H54 (cell line): ENCODE data around the gene WDFY4.

Source experiments
- DNase-seq: peaks from one replicate; pipeline ENCODE4 v3.0.0; 2011; ENCODE audit warnings: low spot score, mixed read lengths; ENCODE audit not compliant: insufficient read length
- FAIRE-seq: peaks from 3 replicates; lab custom pipeline; 2011; peaks lifted over from hg19 to GRCh38; lab: Jason Lieb, UNC
- POLR2A ChIP-seq: IDR thresholded peaks from 2 replicates; pipeline ENCODE4 v1.6.1; 2011; ENCODE audit warnings: low read depth, mild to moderate bottlenecking, low read length

Gene WDFY4

DNA sequence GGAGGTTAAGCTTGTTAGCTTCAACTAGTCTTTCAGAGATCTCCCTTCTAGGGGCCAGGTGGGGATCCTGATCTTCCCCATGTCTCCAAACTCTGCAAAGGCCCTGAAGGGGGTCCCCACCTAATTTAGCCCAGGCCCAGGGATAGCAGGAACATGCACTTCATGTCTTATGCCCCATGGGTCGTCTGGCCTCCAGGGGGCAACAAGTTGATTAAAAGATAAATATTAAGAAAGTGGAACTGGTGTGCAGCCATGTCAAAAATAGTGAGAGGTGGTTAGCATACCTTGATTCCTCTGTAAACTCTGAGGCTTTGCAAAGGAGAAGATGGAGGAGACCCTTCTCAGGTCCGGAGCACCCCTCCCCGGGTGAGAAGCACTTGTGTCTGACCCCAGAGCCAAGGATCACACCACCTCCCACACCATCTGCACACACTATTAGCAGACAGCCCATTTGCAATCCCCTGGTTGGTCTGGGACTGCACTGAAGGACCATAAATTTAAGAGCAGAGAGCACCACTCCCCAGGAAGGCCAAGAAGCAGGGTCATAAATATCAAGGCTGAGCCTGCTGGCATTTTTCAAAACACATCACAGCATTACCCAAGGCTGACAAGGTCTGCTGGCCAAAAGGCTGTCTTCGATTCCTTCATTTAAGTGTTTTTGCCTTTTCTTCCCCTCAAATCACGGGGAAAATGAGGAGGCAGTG, 299.1 kb downstream of the WDFY4 start:
- FAIRE-seq (no peak), DNase-seq (no peak)
- TF ChIP-seq POLR2A, result no peak

GRCh38 chr10:48985621-48986158, 301.0 kb downstream of the WDFY4 start:
- no peak for DNase-seq
- no peak for FAIRE-seq
- no peak for TF ChIP-seq POLR2A

- no peak for DNase-seq
- FAIRE-seq, result no peak
- TF ChIP-seq POLR2A, result no peak
Observed at GRCh38 chr10:48990226-48990625, 305.6 kb downstream of the WDFY4 start.

- TF ChIP-seq POLR2A, result no peak
- no peak for FAIRE-seq
Observed at GRCh38 chr10:48993627-48994026, 309.0 kb downstream of the WDFY4 start.

GRCh38 chr10:48996329-48996728, 311.7 kb downstream of the WDFY4 start:
- TF ChIP-seq POLR2A, result no peak
- no peak for FAIRE-seq
- no peak for DNase-seq

More at GRCh38 chr10:48993627-48994026, 309.0 kb downstream of the WDFY4 start:
- DNase-seq, result no peak

GRCh38 chr10:48999346-48999745, 314.7 kb downstream of the WDFY4 start:
- DNase-seq (no peak), FAIRE-seq (no peak)
- no peak for TF ChIP-seq POLR2A

DNA sequence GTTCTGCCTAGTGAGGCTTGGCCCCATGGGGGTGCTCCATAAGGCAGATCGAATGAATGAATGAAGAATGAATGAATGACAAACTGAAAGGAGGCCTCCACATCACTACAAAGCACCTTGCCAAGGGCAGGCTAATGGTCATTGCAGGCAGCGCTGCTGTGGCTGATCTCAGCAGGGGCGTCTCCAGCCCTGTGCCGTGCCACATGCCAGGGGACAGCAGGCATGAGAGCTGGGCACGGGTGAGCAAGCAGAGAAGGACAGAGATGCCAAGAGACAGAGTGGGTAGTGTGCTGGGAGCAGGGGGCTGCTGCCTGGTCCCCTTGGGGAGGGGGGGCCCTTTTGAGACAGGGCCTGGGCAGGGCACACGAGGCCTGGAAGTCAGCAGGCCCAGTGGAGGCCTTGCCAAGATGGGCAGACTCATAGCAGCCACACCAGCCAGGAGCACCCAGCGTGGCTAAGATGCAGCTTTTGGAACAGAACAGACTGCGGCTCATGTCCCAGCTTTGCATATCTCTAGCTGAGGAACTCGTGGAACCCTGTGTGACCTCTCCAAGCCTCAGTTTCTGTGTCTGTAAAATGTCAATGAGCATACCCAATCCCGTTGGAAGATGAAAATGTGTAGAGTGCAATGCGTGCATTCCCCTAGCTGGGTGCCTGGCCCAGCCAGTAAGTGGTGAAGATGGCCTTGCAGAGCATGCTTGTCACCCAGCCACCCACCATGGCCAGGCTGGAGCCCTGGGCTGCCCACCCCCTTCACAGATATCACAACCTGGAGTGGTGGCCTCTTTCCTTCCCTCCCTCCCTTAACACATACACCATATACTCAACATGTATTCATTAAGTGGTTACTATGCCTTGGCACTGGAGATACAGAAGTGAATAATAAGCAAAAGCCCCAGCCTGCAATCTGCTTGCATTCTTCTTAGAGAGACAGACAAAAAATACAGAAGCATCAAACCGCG, 316.0 kb downstream of the WDFY4 start:
- no peak for TF ChIP-seq POLR2A
- no peak for FAIRE-seq

DNA sequence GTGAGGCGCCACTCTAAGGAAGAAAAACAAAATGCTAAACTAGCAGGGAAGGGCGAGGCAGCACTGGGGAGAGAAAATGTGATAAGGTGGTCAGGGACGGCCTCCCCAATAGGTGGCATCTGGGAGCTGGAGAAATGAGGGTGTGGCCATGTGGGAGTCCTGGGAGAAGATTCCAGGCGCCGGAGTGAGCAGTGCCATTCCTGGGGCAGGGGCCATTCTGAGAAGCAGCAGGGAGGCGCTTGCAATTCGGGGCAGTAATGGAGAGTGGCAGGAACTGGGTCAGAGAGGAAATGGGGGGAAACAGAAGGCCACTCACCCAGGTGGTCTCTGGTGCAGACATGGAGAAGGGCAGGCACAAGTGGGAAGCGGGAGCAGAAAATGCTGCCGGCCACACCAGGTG, 316.7 kb downstream of the WDFY4 start:
- DNase-seq (no peak), FAIRE-seq (no peak)
- TF ChIP-seq POLR2A, result no peak

More for the DNA sequence above, 316.0 kb downstream of the WDFY4 start:
- no peak for DNase-seq

GRCh38 chr10:49001870-49002672, 317.4 kb downstream of the WDFY4 start:
- no peak for FAIRE-seq
- DNase-seq, result no peak
- no peak for TF ChIP-seq POLR2A

DNA sequence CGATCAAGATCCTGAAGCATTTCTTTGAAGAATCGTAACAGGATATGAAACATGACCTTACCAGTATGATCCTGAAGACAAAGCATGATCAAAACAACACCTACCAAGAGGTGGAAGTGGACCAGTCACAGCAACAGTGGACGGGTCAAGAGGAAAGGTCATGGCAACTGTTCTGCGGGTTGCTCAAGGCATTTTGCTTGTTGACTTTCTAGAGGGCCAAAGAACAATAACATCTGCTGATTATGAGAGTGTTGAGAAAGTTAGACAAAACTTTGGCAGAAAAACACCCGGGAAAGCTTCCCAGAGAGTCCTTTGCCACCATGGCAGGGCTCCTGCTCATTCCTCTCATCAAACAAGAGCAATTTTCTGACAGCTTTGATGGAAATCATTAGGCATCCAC, 320.6 kb downstream of the WDFY4 start:
- FAIRE-seq (no peak), DNase-seq (no peak)
- no peak for TF ChIP-seq POLR2A

GRCh38 chr10:49007129-49007528, 322.5 kb downstream of the WDFY4 start:
- DNase-seq, result no peak
- no peak for TF ChIP-seq POLR2A
- no peak for FAIRE-seq

DNA sequence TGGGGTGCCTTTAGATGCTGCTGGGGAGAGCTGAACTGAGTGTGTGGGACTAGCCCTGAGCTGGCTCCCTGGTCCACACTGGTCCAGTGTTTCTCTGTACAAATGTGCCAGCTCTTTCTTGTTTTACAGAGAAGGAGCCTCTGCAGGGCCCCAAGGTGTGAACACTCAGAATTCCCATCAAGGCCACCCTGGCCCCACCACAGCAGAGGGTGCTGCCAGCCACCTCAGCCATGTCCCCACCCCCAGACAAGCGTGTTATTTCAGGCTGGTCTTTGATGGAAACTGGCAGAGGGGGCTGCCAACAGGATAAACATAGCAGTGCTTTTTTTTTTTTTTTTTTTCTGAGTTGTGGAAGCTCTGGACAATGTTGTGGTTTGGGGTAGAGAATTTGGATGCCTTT, 323.4 kb downstream of the WDFY4 start:
- TF ChIP-seq POLR2A, result no peak
- DNase-seq (no peak), FAIRE-seq (no peak)

GRCh38 chr10:49008505-49009198, 324.0 kb downstream of the WDFY4 start:
- no peak for TF ChIP-seq POLR2A
- FAIRE-seq (no peak), DNase-seq (no peak)
